Fibroblast of pulmonary artery (primary cell): ENCODE results near the gene RENBP.

Experiments used
- DNase-seq: peaks from one replicate; pipeline ENCODE4 v3.0.0-alpha.2; 2010; ENCODE audit warnings: low read depth
- H3K4me3 ChIP-seq: replicated peaks from 2 replicates; pipeline ENCODE4 v1.5.1; 2011; ENCODE audit warnings: low read depth, mild to moderate bottlenecking, control low read depth, low read length, moderate library complexity
- CTCF ChIP-seq: IDR thresholded peaks from 2 replicates; pipeline ENCODE4 v1.5.1; 2011; ENCODE audit warnings: mild to moderate bottlenecking, control low read depth, low read length, inconsistent platforms; ENCODE audit errors: missing control alignments

The RENBP gene

GRCh38 chrX:153908219-153908860 lies 36.1 kb downstream of the RENBP start:
- TF ChIP-seq CTCF, result no peak
- no peak overlapping the region for H3K4me3 ChIP-seq
- DNase-seq, result no peak

- no peak for TF ChIP-seq CTCF
- no peak for DNase-seq
- no peak overlapping the region for H3K4me3 ChIP-seq
Measured at GRCh38 chrX:153907456-153907855, 37.0 kb downstream of the RENBP start.

GRCh38 chrX:153906126-153906917 lies 38.1 kb downstream of the RENBP start:
- TF ChIP-seq CTCF, result no peak
- no peak for DNase-seq

GRCh38 chrX:153905481-153906095 lies 38.9 kb downstream of the RENBP start:
- no peak for TF ChIP-seq CTCF
- DNase-seq, result no peak
- no peak overlapping the region for H3K4me3 ChIP-seq

More at GRCh38 chrX:153906126-153906917, 38.1 kb downstream of the RENBP start:
- no peak overlapping the region for H3K4me3 ChIP-seq

GRCh38 chrX:153903991-153904957 lies 40.2 kb downstream of the RENBP start, which contains the start of gene AVPR2:
AVPR2 (plus strand) TSS chrX:153904673; CDS start chrX:153905146, 473 bp downstream.
- H3K4me3 ChIP-seq, result no peak within 1 kb of the TSS
- TF ChIP-seq CTCF, result no peak
- DNase-seq, result no peak

- no peak for TF ChIP-seq CTCF
- no peak overlapping the region for H3K4me3 ChIP-seq
- DNase-seq, result no peak
Measured at GRCh38 chrX:153903238-153903980, 41.0 kb downstream of the RENBP start.
